Panc1 (cell line): ENCODE data around the gene SUCLG2.

Source experiments
- CTCF ChIP-seq: fragments of 450-650 bp; IDR thresholded peaks from 2 replicates; pipeline ENCODE4 v1.5.1; 2017; ENCODE audit warnings: mild to moderate bottlenecking
- POLR2AphosphoS5 ChIP-seq: IDR thresholded peaks from 2 replicates; pipeline ENCODE4 v1.6.1; 2012; ENCODE audit warnings: mild to moderate bottlenecking, low read depth, low read length, moderate library complexity
- SIN3A ChIP-seq: IDR thresholded peaks from 2 replicates; pipeline ENCODE4 v1.6.1; 2012; ENCODE audit warnings: low read depth, mild to moderate bottlenecking, low read length, moderate library complexity, borderline replicate concordance; ENCODE audit not compliant: insufficient read depth

DNA sequence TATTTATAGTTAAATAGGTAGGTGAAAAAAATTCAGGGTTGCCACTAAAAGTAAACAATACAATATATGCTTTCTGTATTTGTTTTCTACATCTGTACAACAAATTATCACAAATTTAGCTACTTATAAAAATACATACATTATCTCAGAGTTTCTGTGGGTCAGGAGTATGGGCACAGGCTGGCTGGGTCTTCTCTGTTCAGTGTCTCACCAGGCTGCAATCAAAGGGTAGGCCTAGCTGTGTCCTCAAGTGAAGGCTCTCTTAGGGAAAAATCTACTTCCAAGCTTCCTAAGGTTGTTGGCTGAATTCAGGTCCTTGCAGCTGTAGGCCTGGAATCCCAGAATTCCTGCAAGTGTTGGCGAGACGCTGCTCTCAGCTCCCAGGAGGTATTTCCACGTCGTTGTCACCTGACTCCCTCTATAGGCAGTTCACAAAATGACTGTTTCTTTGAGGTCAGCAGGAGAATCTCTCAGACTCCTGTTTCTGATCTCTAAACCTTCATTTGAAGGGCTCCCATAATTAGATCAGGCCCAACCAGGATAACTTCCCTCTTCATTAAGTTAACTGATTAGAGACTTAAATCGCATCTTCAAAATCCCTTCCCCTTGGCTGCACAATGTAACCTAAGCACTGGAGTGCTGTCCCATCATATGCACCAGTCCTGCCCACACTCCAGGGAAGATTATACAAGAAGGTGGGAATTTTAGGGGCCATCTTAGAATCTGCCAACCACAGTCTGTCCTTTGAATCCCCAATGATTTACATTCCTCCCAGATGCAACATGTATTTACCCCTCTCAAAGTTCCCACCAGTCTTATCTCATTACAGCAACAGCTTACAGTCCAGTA is 296.6 kb downstream of the SUCLG2 start:
- peak; percentile 65 for TF ChIP-seq CTCF
- TF ChIP-seq POLR2AphosphoS5: no peak
- no peak for TF ChIP-seq SIN3A
